ENCODE data around the gene PAX4. TPM values are rescaled to one million over a fixed set of nuclear protein-coding genes. Genes with fewer than 3 reads are reported as not detected.

The PAX4 gene
- total RNA-seq, 2 donors from 2014 or later = not detected

GRCh38 chr7:127652333-127653248 is 34.6 kb upstream of the PAX4 start:
- H3K4me1 ChIP-seq (ENCODE audit: control insufficient read depth in 1 of 2, low read depth in 2 of 2) = peaks cover 22 to 29% of the 10 kb centered on the region in 2 donors
- TF ChIP-seq CTCF (IDR thresholded peaks at IDR 0.05) = no peak
- no peaks in the 10 kb centered on the region for H3K27me3 ChIP-seq (replicated peaks; ENCODE audit: insufficient read depth)
- no peaks in the 10 kb centered on the region for H3K9me3 ChIP-seq
- ATAC-seq (ENCODE audit: insufficient number of reproducible peaks, low FRiP score, low read depth) = peak; percentile 4
- H3K36me3 ChIP-seq = no peaks in the 10 kb centered on the region
- H3K27ac ChIP-seq = peak overlapping the region; percentile 82 to 88
- peak overlapping the region; percentile 86 for H3K4me3 ChIP-seq
- DNase-seq (ENCODE audit: low spot score) = no peak

GRCh38 chr7:127651556-127652332 is 33.8 kb upstream of the PAX4 start, which contains the start of gene SND1:
Gene SND1 (plus strand): TSS chr7:127652194. CDS start chr7:127652374, 180 bp downstream.
- peaks cover 22 to 29% of the 10 kb centered on the region in 2 donors for H3K4me1 ChIP-seq (ENCODE audit: control insufficient read depth in 1 of 2, low read depth in 2 of 2)
- no peaks in the 10 kb centered on the region for H3K36me3 ChIP-seq
- ATAC-seq (ENCODE audit: insufficient number of reproducible peaks, low FRiP score, low read depth) (peak; percentile 100), DNase-seq (ENCODE audit: low spot score) (peak; percentile 98)
- no peak for TF ChIP-seq CTCF (IDR thresholded peaks at IDR 0.05)
- peak within 1 kb of the TSS; percentile 86 for H3K4me3 ChIP-seq
- H3K27ac ChIP-seq = peak within 1 kb of the TSS; percentile 82 to 88
- no peaks in the 10 kb centered on the region for H3K27me3 ChIP-seq (replicated peaks; ENCODE audit: insufficient read depth)
- H3K9me3 ChIP-seq = no peaks in the 10 kb centered on the region

- no peak for TF ChIP-seq CTCF (IDR thresholded peaks at IDR 0.05)
- Histone ChIP-seq H3K27me3 (replicated peaks; ENCODE audit: insufficient read depth) (no peaks in the 10 kb centered on the region), H3K27ac (peak overlapping the region; percentile 82 to 88), H3K9me3 (no peaks in the 10 kb centered on the region), H3K36me3 (no peaks in the 10 kb centered on the region), H3K4me1 (ENCODE audit: control insufficient read depth in 1 of 2, low read depth in 2 of 2) (peaks cover 22 to 29% of the 10 kb centered on the region in 2 donors), H3K4me3 (peak overlapping the region; percentile 86)
- DNase-seq (ENCODE audit: low spot score) = no peak
- no peak for ATAC-seq (ENCODE audit: insufficient number of reproducible peaks, low FRiP score, low read depth)
Measured at GRCh38 chr7:127650847-127651555, 33.1 kb upstream of the PAX4 start.

GRCh38 chr7:127648986-127649385 is 31.0 kb upstream of the PAX4 start:
- ATAC-seq (ENCODE audit: insufficient number of reproducible peaks, low FRiP score, low read depth) = no peak
- no peaks in the 10 kb centered on the region for H3K36me3 ChIP-seq
- H3K4me1 ChIP-seq (ENCODE audit: control insufficient read depth in 1 of 2, low read depth in 2 of 2) = peaks cover 13 to 17% of the 10 kb centered on the region in 2 donors
- H3K9me3 ChIP-seq = no peaks in the 10 kb centered on the region
- TF ChIP-seq CTCF (IDR thresholded peaks at IDR 0.05) = no peak
- no peaks in the 10 kb centered on the region for H3K27me3 ChIP-seq (replicated peaks; ENCODE audit: insufficient read depth)
- H3K27ac ChIP-seq = no peak overlapping the region
- no peak for DNase-seq (ENCODE audit: low spot score)
- H3K4me3 ChIP-seq = no peak overlapping the region
